G401 (cell line): ENCODE results near the gene TUBGCP6. TPM values are rescaled to one million over a fixed set of nuclear protein-coding genes. Genes with fewer than 3 reads are reported as not detected.

Source experiments
- DNase-seq: peaks from one replicate; pipeline ENCODE4 v3.0.0-alpha.2; 2015; ENCODE audit warnings: low spot score
- in situ Hi-C: cut with HindIII; loops from 2 replicates; pipeline ENCODE4 v1.10.0; 2016; ENCODE audit warnings: low sequenced_read_pairs, mixed read lengths
- total RNA-seq: library from RNA; depleted of rRNA; stranded (reverse); fragments of >200 nt; shearing (Covaris generic); gene quantifications from 2 replicates; pipeline ENCODE4 v1.2.3, GENCODE V29; 2014

TUBGCP6 gene
- total RNA-seq, 1 experiment from 2014 or later: 15.1 TPM

- in situ Hi-C loops: no loop called here
- no peak for DNase-seq
These were observed 23.9 kb upstream of the TUBGCP6 start for GRCh38 chr22:50268655-50269113.

- in situ Hi-C loops: no loop called here
- DNase-seq: peak; percentile 77
These were observed 23.0 kb upstream of the TUBGCP6 start for GRCh38 chr22:50267591-50268390.

GRCh38 chr22:50266994-50267393, 22.2 kb upstream of the TUBGCP6 start:
- in situ Hi-C loops: no loop called here
- DNase-seq: no peak

GRCh38 chr22:50264946-50265669, 20.3 kb upstream of the TUBGCP6 start:
- in situ Hi-C loops: no loop called here
- no peak for DNase-seq

GRCh38 chr22:50264104-50264745, 19.4 kb upstream of the TUBGCP6 start:
- no peak for DNase-seq
- in situ Hi-C loops: no loop called here

GRCh38 chr22:50262973-50263617, 18.3 kb upstream of the TUBGCP6 start:
- DNase-seq: no peak
- in situ Hi-C loops: no loop called here

GRCh38 chr22:50262460-50262911, 17.7 kb upstream of the TUBGCP6 start:
- in situ Hi-C loops: no loop called here
- DNase-seq: no peak

- DNase-seq: no peak
- in situ Hi-C loops: no loop called here
These were observed 17.0 kb upstream of the TUBGCP6 start, which contains the start of gene MAPK12 for GRCh38 chr22:50261615-50262459. MAPK12 (minus strand) TSS chr22:50261683; CDS start chr22:50261509, 174 bp downstream.

GRCh38 chr22:50260801-50261614, 16.2 kb upstream of the TUBGCP6 start:
- peak; percentile 69 for DNase-seq
- in situ Hi-C loops: no loop called here

- no peak for DNase-seq
- in situ Hi-C loops: no loop called here
These were observed 15.6 kb upstream of the TUBGCP6 start for GRCh38 chr22:50260434-50260800.

GRCh38 chr22:50259302-50259701, 14.5 kb upstream of the TUBGCP6 start:
- DNase-seq: no peak
- in situ Hi-C loops: no loop called here

GRCh38 chr22:50258361-50259292, 13.8 kb upstream of the TUBGCP6 start:
- in situ Hi-C loops: no loop called here
- DNase-seq: peak; percentile 64

GRCh38 chr22:50257451-50258360, 12.9 kb upstream of the TUBGCP6 start:
- peak; percentile 2 for DNase-seq
- in situ Hi-C loops: no loop called here

- in situ Hi-C loops: no loop called here
- no peak for DNase-seq
These were observed 12.2 kb upstream of the TUBGCP6 start for GRCh38 chr22:50257041-50257440.

GRCh38 chr22:50256258-50256862, 11.5 kb upstream of the TUBGCP6 start:
- DNase-seq: peak; percentile 2
- in situ Hi-C loops: no loop called here
